Gastrocnemius medialis (tissue), 4 donors: ENCODE measurements around the gene TGM2. TPM values are rescaled to one million over a fixed set of nuclear protein-coding genes. Genes with fewer than 3 reads are reported as not detected.
A peak's percentile ranks its signal among the peaks of the same experiment; 100 is the strongest.

Experiments
- ATAC-seq, 2 donors: fragments of 150-250 bp; one replicate each; pipeline ENCODE4 v1.9.1; 2016
- DNase-seq, 2 donors: peaks; one replicate each; pipeline ENCODE4 v3.0.0-alpha.2; 2019
- H3K27ac ChIP-seq, 4 donors: fragments of 200-600 bp; sonication (generic); 1 replicate in 1 of 4; 2 replicates in 3 of 4; pipeline ENCODE4 v1.5.1; 2016 to 2018; ENCODE audit warnings: mild to moderate bottlenecking in 2 of 4, moderate library complexity in 1 of 4
- H3K27me3 ChIP-seq, 3 donors: fragments of 200-600 bp; sonication (generic) in 2 of 3; 1 replicate in 1 of 3; 2 replicates in 2 of 3; pipeline versions ENCODE4 v1.5.1 to v1.6.0; 2016 to 2019; ENCODE audit warnings: mild to moderate bottlenecking in 1 of 3, moderate library complexity in 1 of 3
- H3K36me3 ChIP-seq, 2 donors: fragments of 200-600 bp; sonication (generic) in 1 of 2; one replicate each; pipeline ENCODE4 v1.5.1; 2017 to 2018
- H3K4me1 ChIP-seq, 2 donors: fragments of 200-600 bp; sonication (generic) in 1 of 2; one replicate each; pipeline ENCODE4 v1.5.1; 2016 to 2017; ENCODE audit warnings: mild to moderate bottlenecking in 2 of 2
- H3K4me3 ChIP-seq, 4 donors: fragments of 200-600 bp; sonication (generic) in 3 of 4; 1 replicate in 1 of 4; 2 replicates in 3 of 4; pipeline ENCODE4 v1.5.1; 2016 to 2019; ENCODE audit warnings: mild to moderate bottlenecking in 2 of 4
- H3K9me3 ChIP-seq, 3 donors: fragments of 200-600 bp; sonication (generic) in 2 of 3; 1 replicate in 1 of 3; 2 replicates in 2 of 3; pipeline ENCODE4 v1.5.1; 2016 to 2019
- POLR2A ChIP-seq, 2 donors: fragments of 450-650 bp; IDR thresholded peaks; one replicate each; pipeline ENCODE4 v1.6.1; 2017; ENCODE audit warnings: antibody characterized with exemption in 2 of 2, mild to moderate bottlenecking in 2 of 2, moderate library complexity in 2 of 2
- in situ Hi-C, 4 donors: fragments of 200-750 bp; cut with MboI; loops; one replicate each; pipeline versions ENCODE4 v1.15.0 to v1.8.0; 2017; ENCODE audit warnings: low sequenced_read_pairs in 4 of 4
- intact Hi-C: fragments of 100-400 bp; cut with DNase I; formaldehyde crosslinking; loops from one replicate; pipeline ENCODE4 v1.15.1; 2023; ENCODE audit warnings: low total_unique reads
- total RNA-seq, 4 donors: library from RNA; depleted of rRNA; stranded (reverse); fragments of >200 nt; gene quantifications; one replicate each; pipeline versions ENCODE4 v1.1.0 to v1.2.3, GENCODE V29; 2016
- TF ChIP-seq, protein P1 (sequence below), 5 experiments: fragments of 450-650 bp in 3 of 5; fragments of 200-600 bp in 2 of 5; sonication (generic) in 2 of 5; IDR thresholded peaks in 4 of 5; conservative IDR thresholded peaks in 1 of 5; 1 replicate in 4 of 5; 2 replicates in 1 of 5; pipeline ENCODE4 v1.5.1; 2016 to 2019; ENCODE audit warnings: antibody characterized with exemption in 5 of 5, mild to moderate bottlenecking in 3 of 5, moderate library complexity in 3 of 5

TGM2 gene
- total RNA-seq, 4 donors from 2014 or later: 12.8 to 152 (median 58.4) TPM

DNA sequence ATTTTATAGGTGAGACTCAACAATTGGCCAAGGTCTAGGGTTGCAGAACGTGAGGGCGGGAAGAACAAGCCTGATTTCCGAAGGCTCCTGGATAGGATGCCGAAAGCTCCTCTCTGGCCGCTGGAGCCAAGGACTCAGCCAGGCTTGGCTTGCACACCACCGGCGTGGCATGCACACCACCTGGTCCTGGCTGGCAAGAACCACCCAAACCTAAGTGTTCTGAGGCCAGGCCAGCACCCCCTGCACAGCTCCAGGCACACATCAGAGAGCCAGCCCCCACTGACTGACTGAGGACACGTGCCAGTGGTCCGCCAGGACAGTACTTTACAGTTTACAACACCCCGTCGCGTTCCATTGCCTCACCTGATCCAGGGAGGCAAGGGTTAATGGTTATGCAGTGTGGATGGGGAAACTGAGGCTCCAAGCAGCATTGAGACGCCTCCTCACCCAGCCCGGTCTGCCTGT, 414 bp downstream of the TGM2 start:
- H3K27ac ChIP-seq: peak overlapping the region; percentile 51 to 82 (median 68)
- no peaks in the 10 kb centered on the region for H3K27me3 ChIP-seq
- intact Hi-C loops: loop anchor here (1.0 to 10.0 kb wide), 7 partner anchors 54 to 600 kb away; partner anchors contain the start of gene VSTM2L
- in situ Hi-C loops: loop anchor here (5.0 kb wide), 2 partner anchors 97 to 107 kb away; no protein-coding TSS in a partner anchor
- H3K4me3 ChIP-seq: peak overlapping the region; percentile 45 to 70 (median 58)
- peaks cover 0 to 17% of the 10 kb centered on the region in 2 donors for H3K36me3 ChIP-seq
- ATAC-seq (peak in 1 of 2 donors; percentile 10), DNase-seq (no peak)
- no peak for TF ChIP-seq POLR2A (IDR thresholded peaks at IDR 0.05)
- TF ChIP-seq, protein P1, sequence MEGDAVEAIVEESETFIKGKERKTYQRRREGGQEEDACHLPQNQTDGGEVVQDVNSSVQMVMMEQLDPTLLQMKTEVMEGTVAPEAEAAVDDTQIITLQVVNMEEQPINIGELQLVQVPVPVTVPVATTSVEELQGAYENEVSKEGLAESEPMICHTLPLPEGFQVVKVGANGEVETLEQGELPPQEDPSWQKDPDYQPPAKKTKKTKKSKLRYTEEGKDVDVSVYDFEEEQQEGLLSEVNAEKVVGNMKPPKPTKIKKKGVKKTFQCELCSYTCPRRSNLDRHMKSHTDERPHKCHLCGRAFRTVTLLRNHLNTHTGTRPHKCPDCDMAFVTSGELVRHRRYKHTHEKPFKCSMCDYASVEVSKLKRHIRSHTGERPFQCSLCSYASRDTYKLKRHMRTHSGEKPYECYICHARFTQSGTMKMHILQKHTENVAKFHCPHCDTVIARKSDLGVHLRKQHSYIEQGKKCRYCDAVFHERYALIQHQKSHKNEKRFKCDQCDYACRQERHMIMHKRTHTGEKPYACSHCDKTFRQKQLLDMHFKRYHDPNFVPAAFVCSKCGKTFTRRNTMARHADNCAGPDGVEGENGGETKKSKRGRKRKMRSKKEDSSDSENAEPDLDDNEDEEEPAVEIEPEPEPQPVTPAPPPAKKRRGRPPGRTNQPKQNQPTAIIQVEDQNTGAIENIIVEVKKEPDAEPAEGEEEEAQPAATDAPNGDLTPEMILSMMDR (IDR thresholded peaks at IDR 0.05 in 4 of 5, conservative IDR thresholded peaks at IDR 0.05 in 1 of 5): no peak
- no peaks in the 10 kb centered on the region for H3K9me3 ChIP-seq
- peaks cover 20% of the 10 kb centered on the region in 2 donors for H3K4me1 ChIP-seq

DNA sequence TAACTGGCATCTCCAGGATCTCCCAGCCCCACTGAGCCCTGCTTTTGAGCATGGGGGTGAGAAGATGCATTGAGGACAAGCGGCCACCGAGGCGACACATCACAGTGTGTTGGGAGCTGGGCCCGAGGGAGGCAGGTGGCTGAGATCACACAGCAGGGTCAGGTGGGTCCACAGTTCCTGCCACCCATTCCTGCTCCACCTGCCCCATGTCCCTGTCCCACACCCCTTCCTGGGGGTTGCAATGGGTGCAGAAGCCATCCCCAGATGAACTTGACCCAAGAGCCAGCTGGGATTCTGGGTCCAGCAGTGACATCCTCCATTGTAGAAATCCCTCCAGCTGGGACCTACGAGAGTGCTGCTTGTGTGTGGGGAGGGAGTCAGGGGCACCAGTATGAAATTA, 1.0 kb downstream of the TGM2 start:
- ATAC-seq (no peak), DNase-seq (no peak)
- peak overlapping the region; percentile 32 to 82 (median 68) for H3K27ac ChIP-seq
- no peaks in the 10 kb centered on the region for H3K9me3 ChIP-seq
- in situ Hi-C loops: loop anchor here in 1 of 4 donors (5.0 kb wide), 1 partner anchor 107 kb away; no protein-coding TSS in a partner anchor
- peak overlapping the region in 3 of 4 donors; percentile 49 to 70 (median 66) for H3K4me3 ChIP-seq
- intact Hi-C loops: loop anchor here (2.0 to 10.0 kb wide), 4 partner anchors 53 to 409 kb away; partner anchors contain the start of gene VSTM2L
- H3K36me3 ChIP-seq: peaks cover 0 to 20% of the 10 kb centered on the region in 2 donors
- no peak for TF ChIP-seq POLR2A (IDR thresholded peaks at IDR 0.05)
- TF ChIP-seq, protein P1 (IDR thresholded peaks at IDR 0.05 in 4 of 5, conservative IDR thresholded peaks at IDR 0.05 in 1 of 5): no peak
- H3K4me1 ChIP-seq: peaks cover 15 to 26% of the 10 kb centered on the region in 2 donors
- no peaks in the 10 kb centered on the region for H3K27me3 ChIP-seq

DNA sequence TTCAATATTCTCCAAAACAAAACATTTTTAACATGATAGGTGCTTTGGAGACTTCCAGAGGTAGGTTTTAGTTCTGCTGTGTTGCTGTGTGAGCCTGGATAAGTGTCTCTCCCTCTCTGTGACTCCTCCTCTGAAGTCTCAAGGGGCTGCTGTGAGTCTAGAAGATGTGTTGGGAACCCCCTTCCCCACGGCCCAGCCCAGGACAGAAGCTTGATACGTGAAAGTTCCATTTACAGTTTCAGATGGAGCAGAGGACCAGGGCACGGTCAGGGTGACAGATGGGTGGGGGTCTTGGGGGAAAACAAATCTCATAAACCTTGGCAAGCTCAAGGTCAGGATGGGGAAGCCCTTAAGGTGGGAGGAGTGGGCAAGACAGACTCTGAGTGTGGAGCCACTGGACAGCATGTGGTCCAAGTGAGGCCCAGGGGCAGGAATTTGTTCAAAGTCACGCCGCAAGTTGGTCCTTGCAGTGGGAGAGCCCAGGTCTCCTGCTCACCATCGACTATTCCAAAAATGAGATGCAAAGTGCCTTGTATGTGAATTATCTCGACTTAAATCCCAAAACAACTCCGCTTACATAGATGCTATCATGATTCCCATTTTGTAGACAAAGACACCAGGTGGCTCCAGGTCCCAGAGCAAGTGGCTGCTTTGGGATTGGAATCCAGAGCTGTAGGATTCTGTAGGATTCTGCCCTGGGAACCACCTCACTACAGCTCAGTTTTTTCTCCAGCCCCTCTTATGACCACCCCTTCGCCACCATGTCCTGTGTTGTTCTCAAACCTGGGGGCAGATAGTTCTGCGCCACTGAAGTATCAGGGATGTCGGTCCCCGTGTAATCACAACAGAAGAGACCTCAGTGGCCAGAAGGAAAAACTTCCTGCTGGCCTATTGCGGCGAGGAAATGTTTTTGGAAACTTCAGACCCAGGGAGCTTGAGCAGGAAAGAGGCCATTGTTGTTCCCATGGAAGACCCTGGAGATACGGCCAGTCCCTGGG, 1.9 kb downstream of the TGM2 start:
- in situ Hi-C loops (loop anchor here in 1 of 4 donors (5.0 kb wide), 1 partner anchor 106 kb away; no protein-coding TSS in a partner anchor), intact Hi-C loops (loop anchor here (5.0 to 10.0 kb wide), 3 partner anchors 176 to 408 kb away; partner anchors contain the start of gene VSTM2L)
- H3K27me3 ChIP-seq: no peaks in the 10 kb centered on the region
- peaks cover 0 to 20% of the 10 kb centered on the region in 2 donors for H3K36me3 ChIP-seq
- peak overlapping the region in 2 of 4 donors; percentile 66 to 70 for H3K4me3 ChIP-seq
- no peak for ATAC-seq
- TF ChIP-seq, protein P1 (IDR thresholded peaks at IDR 0.05 in 4 of 5, conservative IDR thresholded peaks at IDR 0.05 in 1 of 5): no peak
- no peak for TF ChIP-seq POLR2A (IDR thresholded peaks at IDR 0.05)
- H3K4me1 ChIP-seq: peaks cover 14 to 28% of the 10 kb centered on the region in 2 donors
- no peak for DNase-seq
- no peaks in the 10 kb centered on the region for H3K9me3 ChIP-seq
- H3K27ac ChIP-seq: peak overlapping the region; percentile 15 to 82 (median 54)

DNA sequence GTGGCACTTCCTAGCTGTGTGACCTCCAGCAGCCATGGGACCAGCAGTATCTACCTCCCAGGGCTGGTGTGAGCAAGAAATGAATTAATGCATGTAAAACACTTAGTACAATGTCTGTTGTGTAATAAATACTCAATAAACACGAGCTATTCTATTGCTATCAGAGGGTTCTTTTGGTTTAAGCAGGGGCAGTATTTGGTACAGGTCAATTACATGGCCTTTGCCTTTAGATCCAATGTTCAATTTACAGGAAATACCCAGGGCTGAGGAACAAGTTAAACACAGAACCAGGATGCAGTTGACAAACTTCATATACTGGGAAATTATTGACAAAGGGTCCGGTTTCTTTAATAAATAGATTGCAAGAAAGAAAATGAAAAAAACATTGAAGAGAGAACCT, 2.9 kb downstream of the TGM2 start:
- no peaks in the 10 kb centered on the region for H3K9me3 ChIP-seq
- no peak overlapping the region for H3K4me3 ChIP-seq
- in situ Hi-C loops: loop anchor here in 1 of 4 donors (5.0 kb wide), 1 partner anchor 105 kb away; no protein-coding TSS in a partner anchor
- no peaks in the 10 kb centered on the region for H3K27me3 ChIP-seq
- ATAC-seq: no peak
- TF ChIP-seq, protein P1 (IDR thresholded peaks at IDR 0.05 in 4 of 5, conservative IDR thresholded peaks at IDR 0.05 in 1 of 5): no peak
- TF ChIP-seq POLR2A (IDR thresholded peaks at IDR 0.05): no peak
- H3K36me3 ChIP-seq: peaks cover 0 to 20% of the 10 kb centered on the region in 2 donors
- H3K27ac ChIP-seq: peak overlapping the region in 2 of 4 donors; percentile 77 to 82
- H3K4me1 ChIP-seq: peaks cover 19 to 37% of the 10 kb centered on the region in 2 donors
- intact Hi-C loops: loop anchor here (5.0 to 10.0 kb wide), 3 partner anchors 175 to 407 kb away; partner anchors contain the start of gene VSTM2L
- no peak for DNase-seq
